ENCODE data around the gene PPL. TPM values are rescaled to one million over a fixed set of nuclear protein-coding genes. Genes with fewer than 3 reads are reported as not detected.

PPL gene
- total and polyA plus RNA-seq, 2 of the 8 experiments (the other 6 are each of a cell fraction or from before 2014, with no cell fraction given) = 11.3 to 29.5 TPM

- Histone ChIP-seq H4K5ac (ENCODE audit: insufficient read length, low read depth, low read length) (no peak overlapping the region), H3K27me3 (replicated peaks in 1 of 4; ENCODE audit: control insufficient read depth in 3 of 4, extremely low read depth in 1 of 4, insufficient read depth in 3 of 4, low read length in 3 of 4) (no peaks in the 10 kb centered on the region), H3K56ac (replicated peaks; ENCODE audit: insufficient read length, low read depth, low read length) (no peak overlapping the region), H3K9me3 (ENCODE audit: insufficient read depth in 2 of 2, low read depth in 1 of 2, low read length in 1 of 2) (no peaks in the 10 kb centered on the region), H3K23me2 (ENCODE audit: low read depth, low read length) (no peaks in the 10 kb centered on the region), H3K4me1 (replicated peaks in 1 of 4; ENCODE audit: control insufficient read depth in 3 of 4, insufficient read depth in 4 of 4, low read length in 3 of 4) (no peaks in the 10 kb centered on the region), H3K36me3 (ENCODE audit: control insufficient read depth in 2 of 4, insufficient read depth in 4 of 4, low read length in 3 of 4) (peaks cover 29 to 61% (median 48%) of the 10 kb centered on the region in 4 experiments), H2AFZ (ENCODE audit: low read length) (no peak overlapping the region), H3K27ac (ENCODE audit: low read depth, low read length) (no peak overlapping the region), H3K4me2 (ENCODE audit: insufficient read depth in 1 of 2, low read depth in 2 of 2, low read length in 2 of 2) (no peak overlapping the region), H2BK20ac (ENCODE audit: low read length) (no peak overlapping the region), H4K20me1 (replicated peaks in 1 of 2; ENCODE audit: control insufficient read depth in 1 of 2, insufficient read depth in 2 of 2, low read length in 2 of 2) (peaks cover 2 to 11% of the 10 kb centered on the region in 2 experiments), H2BK15ac (ENCODE audit: low read length) (no peak overlapping the region), H4K91ac (replicated peaks; ENCODE audit: insufficient read length, low read length) (no peak overlapping the region), H3K18ac (ENCODE audit: extremely low read depth, low read length) (no peak overlapping the region), H2BK120ac (replicated peaks; ENCODE audit: low read depth, low read length) (no peak overlapping the region), H2BK12ac (ENCODE audit: low read depth, low read length) (no peak overlapping the region), H3K79me2 (ENCODE audit: control insufficient read depth in 1 of 2, insufficient read depth in 2 of 2, low read length in 2 of 2) (peaks cover 4 to 29% of the 10 kb centered on the region in 2 experiments; a peak in 3 of 4 replicates), H3K23ac (ENCODE audit: insufficient read length) (no peak overlapping the region), H3K14ac (ENCODE audit: insufficient read length) (no peak overlapping the region), H4K8ac (ENCODE audit: extremely low read depth, insufficient read depth, low read length) (no peak overlapping the region), H3K79me1 (ENCODE audit: low read depth, low read length) (peaks cover 8% of the 10 kb centered on the region; the same call in 1 of the 2 replicates), H3K4ac (replicated peaks; ENCODE audit: insufficient read length, low read depth, low read length) (no peak overlapping the region), H2BK5ac (ENCODE audit: low read depth, low read length) (no peak overlapping the region), H3K4me3 (ENCODE audit: extremely low read depth in 1 of 4, insufficient read depth in 2 of 4, low read depth in 3 of 4, low read length in 4 of 4) (no peak overlapping the region), H2AK5ac (ENCODE audit: low read depth, low read length) (no peak overlapping the region), H3K9ac (replicated peaks in 1 of 4; ENCODE audit: extremely low read depth in 1 of 4, low read depth in 3 of 4, low read length in 3 of 4) (no peak overlapping the region)
- ChIA-PET POLR2A (ENCODE audit: partially characterized antibody) (interaction anchor here (1.6 kb wide), 1 partner anchor 9 kb away, joined by 4 read pairs; no protein-coding TSS in a partner anchor), CTCF (ENCODE audit: partially characterized antibody) (interaction anchor here (0.6 kb wide), 1 partner anchor 65 kb away, joined by 3 read pairs; no protein-coding TSS in a partner anchor)
- 91% methylated on average over 4 of the region's 4 CpGs; no CpG with 5 or more reads in 1 of the 2 experiments for WGBS, 2 experiments (ENCODE audit: extremely low coverage in 1 of 2, insufficient coverage in 1 of 2, insufficient read length in 1 of 2, insufficient replicate concordance in 2 of 2, low coverage in 1 of 2, low lambda C conversion rate in 2 of 2, missing lambda C conversion rate in 1 of 2)
- TF ChIP-seq RNF2 (IDR thresholded peaks at IDR 0.05; ENCODE audit: borderline replicate concordance, low read depth, low read length, missing control alignments, poor library complexity, severe bottlenecking) (no peak), BCL11A (IDR thresholded peaks at IDR 0.05; ENCODE audit: low read depth in 2 of 2, low read length in 2 of 2) (no peak), JUND (IDR thresholded peaks at IDR 0.05; ENCODE audit: low read length) (no peak), KDM5A (IDR thresholded peaks at IDR 0.05; ENCODE audit: low read length) (no peak), HDAC6 (IDR thresholded peaks at IDR 0.05; ENCODE audit: low read depth, low read length) (no peak), ATF2 (IDR thresholded peaks at IDR 0.05; ENCODE audit: low read length) (no peak), BACH1 (IDR thresholded peaks at IDR 0.05; ENCODE audit: low read length) (no peak)
- FAIRE-seq (no peak), DNase-seq (ENCODE audit: low read depth in 1 of 2, low spot score in 2 of 2) (no peak)
Measured at GRCh38 chr16:4871071-4871470, 65.9 kb downstream of the PPL start.

Measured in H1 (cell line).